Retinal pigment epithelial cell (primary cell): ENCODE data around the gene UVRAG.

ENCODE experiments used
- DNase-seq: peaks from one replicate; pipeline ENCODE4 v3.0.0-alpha.2; 2010; ENCODE audit warnings: low read depth
- H3K4me3 ChIP-seq: 2 replicates; pipeline ENCODE4 v1.5.1; 2011; ENCODE audit warnings: mild to moderate bottlenecking, low read length, control low read depth, moderate library complexity
- TF ChIP-seq, protein P1 (sequence below): conservative IDR thresholded peaks from 2 replicates; pipeline ENCODE4 v1.5.1; 2011; ENCODE audit warnings: low read depth, low read length, control low read depth, inconsistent platforms

Gene UVRAG

DNA sequence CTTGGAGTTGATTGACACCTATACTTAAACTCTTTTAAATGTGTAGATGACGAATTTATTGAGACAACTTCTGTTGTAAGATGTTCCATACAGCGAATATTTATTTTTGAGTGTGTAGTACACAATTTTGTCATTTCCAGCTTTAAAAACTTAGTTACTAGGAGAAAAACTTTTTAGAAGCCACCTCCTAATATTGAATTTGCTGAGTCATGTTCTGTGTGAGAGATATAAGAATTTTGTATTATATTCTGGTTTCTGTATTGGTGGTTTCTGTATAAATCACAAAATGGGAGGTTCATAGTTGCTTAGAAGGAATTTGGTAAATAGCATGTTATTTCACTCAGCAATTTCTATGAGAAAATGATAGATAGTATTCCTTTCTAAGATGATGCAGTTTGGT, 220.0 kb downstream of the UVRAG start:
- no peak for DNase-seq
- no peak overlapping the region for H3K4me3 ChIP-seq
- TF ChIP-seq, protein P1, sequence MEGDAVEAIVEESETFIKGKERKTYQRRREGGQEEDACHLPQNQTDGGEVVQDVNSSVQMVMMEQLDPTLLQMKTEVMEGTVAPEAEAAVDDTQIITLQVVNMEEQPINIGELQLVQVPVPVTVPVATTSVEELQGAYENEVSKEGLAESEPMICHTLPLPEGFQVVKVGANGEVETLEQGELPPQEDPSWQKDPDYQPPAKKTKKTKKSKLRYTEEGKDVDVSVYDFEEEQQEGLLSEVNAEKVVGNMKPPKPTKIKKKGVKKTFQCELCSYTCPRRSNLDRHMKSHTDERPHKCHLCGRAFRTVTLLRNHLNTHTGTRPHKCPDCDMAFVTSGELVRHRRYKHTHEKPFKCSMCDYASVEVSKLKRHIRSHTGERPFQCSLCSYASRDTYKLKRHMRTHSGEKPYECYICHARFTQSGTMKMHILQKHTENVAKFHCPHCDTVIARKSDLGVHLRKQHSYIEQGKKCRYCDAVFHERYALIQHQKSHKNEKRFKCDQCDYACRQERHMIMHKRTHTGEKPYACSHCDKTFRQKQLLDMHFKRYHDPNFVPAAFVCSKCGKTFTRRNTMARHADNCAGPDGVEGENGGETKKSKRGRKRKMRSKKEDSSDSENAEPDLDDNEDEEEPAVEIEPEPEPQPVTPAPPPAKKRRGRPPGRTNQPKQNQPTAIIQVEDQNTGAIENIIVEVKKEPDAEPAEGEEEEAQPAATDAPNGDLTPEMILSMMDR, result no peak

DNA sequence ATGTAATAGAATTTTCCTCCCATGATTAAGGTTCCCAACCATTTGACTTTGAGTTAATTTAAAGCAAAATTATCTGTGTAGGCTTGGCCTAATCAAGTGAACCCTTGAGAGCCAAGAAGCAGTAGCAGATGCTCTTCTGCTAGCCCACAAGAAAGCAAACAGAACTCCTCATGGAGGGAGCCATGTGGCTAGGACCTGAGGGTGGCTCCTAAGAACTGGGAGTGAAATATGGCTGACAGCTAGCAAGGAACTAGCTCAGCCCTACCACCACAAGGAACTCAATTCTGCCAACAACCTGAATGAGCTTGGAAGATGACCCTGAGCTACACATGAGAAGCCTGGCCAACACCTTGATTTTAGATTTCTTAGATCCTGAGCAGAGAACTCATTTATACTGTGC, 223.6 kb downstream of the UVRAG start:
- no peak overlapping the region for H3K4me3 ChIP-seq
- TF ChIP-seq, protein P1, result no peak
- no peak for DNase-seq

DNA sequence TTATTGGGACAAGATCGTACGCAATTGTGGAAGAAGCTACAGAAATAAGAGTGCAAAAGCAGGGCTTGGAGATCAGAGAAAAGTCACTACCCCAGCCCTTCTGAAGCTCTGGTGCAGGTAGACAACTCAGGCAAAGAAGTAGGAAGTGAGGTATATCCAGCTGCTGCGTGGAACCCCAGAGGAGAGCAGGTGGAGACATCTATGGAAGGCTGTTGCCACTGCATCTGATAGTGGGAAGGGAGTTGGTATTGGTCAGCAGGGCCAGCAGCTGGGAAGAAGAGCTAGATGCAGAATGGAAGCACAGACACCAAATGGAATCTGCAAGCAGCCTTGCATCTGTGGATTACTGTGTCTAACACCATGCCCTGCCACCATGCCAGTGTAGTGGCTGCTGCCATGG, 226.2 kb downstream of the UVRAG start:
- no peak overlapping the region for H3K4me3 ChIP-seq
- no peak for DNase-seq
- TF ChIP-seq, protein P1, result no peak

DNA sequence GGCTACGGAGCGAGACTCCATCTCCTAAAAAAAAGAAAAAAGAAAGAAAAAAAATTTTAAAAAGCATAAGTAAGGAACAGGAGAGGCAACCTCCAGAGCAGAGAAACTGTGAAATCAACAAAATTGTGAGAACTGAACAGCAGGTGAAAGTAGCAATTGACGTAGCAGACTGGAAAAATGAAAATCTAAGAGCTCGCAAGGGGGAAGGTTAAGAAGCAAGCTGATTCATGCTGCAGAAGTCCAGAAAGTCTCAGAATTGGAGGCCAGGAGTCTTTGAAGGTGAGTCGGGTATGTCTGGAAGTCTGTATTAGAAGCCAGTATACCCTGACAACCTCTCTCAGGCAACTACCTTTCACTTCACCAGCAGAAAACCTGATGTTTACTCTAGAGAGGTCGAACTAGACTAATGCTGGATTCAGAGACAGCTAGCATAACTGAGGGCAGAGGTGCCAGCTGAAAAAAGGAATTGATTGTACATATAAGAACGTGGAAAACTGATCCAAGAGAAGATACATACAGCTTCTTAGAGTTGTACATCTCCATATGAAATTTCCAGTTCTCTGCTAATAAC, 229.8 kb downstream of the UVRAG start:
- no peak for DNase-seq
- TF ChIP-seq, protein P1, result no peak
- H3K4me3 ChIP-seq, result no peak overlapping the region

DNA sequence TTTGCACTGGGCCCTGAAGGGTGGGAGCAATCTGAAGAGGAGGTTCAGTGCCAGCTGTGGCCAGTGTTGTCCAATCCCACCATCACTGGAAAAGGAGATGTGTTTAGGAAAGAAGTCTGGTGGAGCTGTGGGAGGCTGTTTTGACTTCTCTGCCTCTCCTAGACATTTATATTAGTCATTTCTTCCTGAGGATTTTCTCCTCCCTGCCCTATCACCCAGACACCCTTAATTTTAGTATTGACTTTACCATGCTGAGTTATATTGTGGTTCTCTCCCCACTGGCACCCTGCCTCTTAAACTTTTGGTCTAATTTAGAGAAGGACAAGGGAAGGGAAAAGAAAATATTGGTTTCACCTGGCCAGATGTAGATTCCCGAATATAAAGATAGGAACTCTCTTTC, 232.2 kb downstream of the UVRAG start:
- no peak overlapping the region for H3K4me3 ChIP-seq
- TF ChIP-seq, protein P1, result no peak
- no peak for DNase-seq

- TF ChIP-seq, protein P1, result no peak
- H3K4me3 ChIP-seq, result no peak overlapping the region
- DNase-seq, result no peak
Measured at GRCh38 chr11:76047766-76048165, 232.8 kb downstream of the UVRAG start.

DNA sequence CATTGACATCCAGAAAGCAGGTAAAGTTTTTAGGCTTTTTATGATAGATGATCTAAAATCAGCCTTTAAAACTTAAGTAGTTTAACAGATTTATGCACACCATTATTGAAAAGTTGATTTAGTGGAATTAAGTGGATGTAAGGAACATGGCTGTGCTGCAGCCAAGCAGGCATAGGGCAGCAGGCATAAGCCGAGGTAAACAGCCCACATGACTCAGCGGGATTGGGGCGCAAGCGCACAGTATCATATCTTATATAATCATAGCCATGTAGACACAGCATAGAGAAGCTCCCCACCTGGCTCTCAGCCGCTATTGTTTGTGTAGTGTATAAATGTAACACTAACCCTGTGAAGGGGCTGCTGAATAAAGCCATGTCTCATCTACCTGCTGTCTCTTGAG, 233.8 kb downstream of the UVRAG start:
- no peak for DNase-seq
- TF ChIP-seq, protein P1, result no peak
- H3K4me3 ChIP-seq, result no peak overlapping the region
